ENCODE data around the gene FSTL5. TPM values are rescaled to one million over a fixed set of nuclear protein-coding genes. Genes with fewer than 3 reads are reported as not detected.

FSTL5 gene
- total RNA-seq, 1 experiment from 2014 or later: not detected

- Histone ChIP-seq H3K4me2 (ENCODE audit: insufficient read depth, insufficient read length, low read length) (no peak overlapping the region), H3K9ac (ENCODE audit: extremely low read depth, insufficient read length, low read length) (no peak overlapping the region), H2BK120ac (ENCODE audit: low read depth, low read length, poor library complexity, severe bottlenecking) (no peak overlapping the region), H4K5ac (ENCODE audit: insufficient read length, low read depth, low read length) (no peak overlapping the region), H3K14ac (ENCODE audit: insufficient read depth, low read length) (no peak overlapping the region), H2BK15ac (ENCODE audit: low read depth, low read length) (no peak overlapping the region), H3K4me1 (ENCODE audit: insufficient read depth, low read length) (peaks cover 7% of the 10 kb centered on the region; the same call in 1 of the 2 replicates), H3T11ph (ENCODE audit: low read length) (no peak overlapping the region), H3K27me3 (ENCODE audit: insufficient read depth, low read length) (no peaks in the 10 kb centered on the region), H2AK5ac (ENCODE audit: insufficient read length, low read length) (no peak overlapping the region), H4K8ac (replicated peaks; ENCODE audit: insufficient read length, low read depth, low read length) (no peak overlapping the region), H4K91ac (ENCODE audit: insufficient read length, low read depth, low read length) (no peak overlapping the region), H2BK20ac (ENCODE audit: low read depth, low read length, poor library complexity, severe bottlenecking) (no peak overlapping the region), H2BK5ac (ENCODE audit: insufficient read length, low read length) (no peak overlapping the region), H3K79me2 (ENCODE audit: insufficient read depth, low read length) (no peaks in the 10 kb centered on the region), H3K56ac (ENCODE audit: insufficient read length, low read depth, low read length) (no peak overlapping the region), H3K79me1 (ENCODE audit: insufficient read depth, low read depth, low read length, poor library complexity, severe bottlenecking) (no peaks in the 10 kb centered on the region), H2BK12ac (ENCODE audit: insufficient read length, low read depth, low read length) (no peak overlapping the region), H3K23me2 (ENCODE audit: insufficient read length, low read depth, low read length, poor library complexity, severe bottlenecking) (no peaks in the 10 kb centered on the region), H3K9me3 (ENCODE audit: control insufficient read depth, low read depth, low read length) (no peaks in the 10 kb centered on the region), H3K18ac (ENCODE audit: insufficient read length, low read depth, low read length) (no peak overlapping the region), H3K23ac (ENCODE audit: insufficient read length, low read depth, low read length) (no peak overlapping the region), H3K27ac (ENCODE audit: insufficient read length, low read depth, low read length) (no peak overlapping the region), H4K20me1 (ENCODE audit: control insufficient read depth, insufficient read depth, insufficient read length) (no peaks in the 10 kb centered on the region), H2AFZ (ENCODE audit: low read length) (no peak overlapping the region), H3K4ac (ENCODE audit: low read depth, low read length) (no peak overlapping the region)
- no peaks in the 10 kb centered on the region for H3K36me3 Mint-ChIP-seq (ENCODE audit: insufficient read depth in 1 of 3, low read depth in 3 of 3)
- no CpG with 5 or more reads among the region's 5 CpGs for WGBS (ENCODE audit: extremely low coverage, insufficient read length, low lambda C conversion rate)
- DNase-seq: peak; percentile 31
- TF ChIP-seq CTCF (conservative IDR thresholded peaks at IDR 0.05): no peak
- peaks cover 32 to 35% of the 10 kb centered on the region in 2 experiments for H3K4me1 Mint-ChIP-seq
- H3K27ac Mint-ChIP-seq: peak overlapping the region in 2 of 3 experiments; percentile 5 to 71; a peak in 2 of 7 replicates
- peaks cover 0 to 3% of the 10 kb centered on the region in 2 experiments; a peak in 1 of 5 replicates for H3K9me3 Mint-ChIP-seq
- H3K4me3 Mint-ChIP-seq: peak overlapping the region in 1 of 2 experiments; percentile 4; a peak in 2 of 5 replicates
- H3K27me3 Mint-ChIP-seq (ENCODE audit: low read depth): no peaks in the 10 kb centered on the region
Measured at GRCh38 chr4:161991811-161992210, 172.0 kb downstream of the FSTL5 start.

Measured in H9 (cell line).